Measurements from ENCODE around the gene HHLA2. TPM values are rescaled to one million over a fixed set of nuclear protein-coding genes. Genes with fewer than 3 reads are reported as not detected.

HHLA2 gene
- total and polyA plus RNA-seq, 2 experiments from 2014 or later = not detected

- no peaks in the 10 kb centered on the region for H3K79me2 ChIP-seq (replicated peaks; ENCODE audit: insufficient read depth)
- H3K36me3 ChIP-seq (ENCODE audit: insufficient read depth) = no peaks in the 10 kb centered on the region
- H3K9me2 ChIP-seq (ENCODE audit: insufficient read depth) = 0 out of 2 replicates have a peak, but pooled peaks cover 10% of the 10 kb centered on the region
- no peaks in the 10 kb centered on the region for H3F3A ChIP-seq (replicated peaks; ENCODE audit: low read depth)
- no peaks in the 10 kb centered on the region for H3K4me1 Mint-ChIP-seq
- no peak overlapping the region for H3K4me2 ChIP-seq
- H4K20me1 ChIP-seq (replicated peaks; ENCODE audit: insufficient read depth) = no peaks in the 10 kb centered on the region
- H3K9me3 Mint-ChIP-seq = no peaks in the 10 kb centered on the region; the same call in 2 of the 3 replicates
- no peak overlapping the region for H3K4me3 Mint-ChIP-seq
- H3K36me3 Mint-ChIP-seq (ENCODE audit: low read depth) = no peaks in the 10 kb centered on the region
- no peaks in the 10 kb centered on the region for H3K4me1 ChIP-seq (ENCODE audit: insufficient read depth)
- H2AFZ ChIP-seq = no peak overlapping the region
- DNase-seq (ENCODE audit: low spot score) (no peak), ATAC-seq (no peak)
- H3K4me3 ChIP-seq = no peak overlapping the region
- no peak overlapping the region for H3K27ac ChIP-seq (ENCODE audit: low read depth)
- no peak overlapping the region for H3K27ac Mint-ChIP-seq
- H3K27me3 Mint-ChIP-seq (ENCODE audit: insufficient read depth, low read depth, poor library complexity) = no peaks in the 10 kb centered on the region
- no peaks in the 10 kb centered on the region for H3K27me3 ChIP-seq (ENCODE audit: insufficient read depth)
- TF ChIP-seq POLR2AphosphoS5 (IDR thresholded peaks at IDR 0.05; ENCODE audit: low read depth) (no peak), ZNF331 (CRISPR knock-in tag; IDR thresholded peaks at IDR 0.05; ENCODE audit: low read depth) (no peak), EZH2phosphoT487 (IDR thresholded peaks at IDR 0.05; ENCODE audit: unreplicated experiment) (no peak), NANOG (IDR thresholded peaks at IDR 0.05; ENCODE audit: borderline replicate concordance) (no peak), STAT1 (IDR thresholded peaks at IDR 0.05; ENCODE audit: unreplicated experiment) (no peak), REST (IDR thresholded peaks at IDR 0.05; ENCODE audit: unreplicated experiment) (no peak), ZNF114 (CRISPR knock-in tag; IDR thresholded peaks at IDR 0.05) (no peak), EZH2 (IDR thresholded peaks at IDR 0.05; ENCODE audit: low read depth, unreplicated experiment) (no peak), CREB1 (CRISPR knock-in tag; IDR thresholded peaks at IDR 0.05; ENCODE audit: low read depth) (no peak), JUNB (IDR thresholded peaks at IDR 0.05; ENCODE audit: unreplicated experiment) (no peak), ETS1 (IDR thresholded peaks at IDR 0.05) (no peak)
- TF ChIP-seq, protein P1, sequence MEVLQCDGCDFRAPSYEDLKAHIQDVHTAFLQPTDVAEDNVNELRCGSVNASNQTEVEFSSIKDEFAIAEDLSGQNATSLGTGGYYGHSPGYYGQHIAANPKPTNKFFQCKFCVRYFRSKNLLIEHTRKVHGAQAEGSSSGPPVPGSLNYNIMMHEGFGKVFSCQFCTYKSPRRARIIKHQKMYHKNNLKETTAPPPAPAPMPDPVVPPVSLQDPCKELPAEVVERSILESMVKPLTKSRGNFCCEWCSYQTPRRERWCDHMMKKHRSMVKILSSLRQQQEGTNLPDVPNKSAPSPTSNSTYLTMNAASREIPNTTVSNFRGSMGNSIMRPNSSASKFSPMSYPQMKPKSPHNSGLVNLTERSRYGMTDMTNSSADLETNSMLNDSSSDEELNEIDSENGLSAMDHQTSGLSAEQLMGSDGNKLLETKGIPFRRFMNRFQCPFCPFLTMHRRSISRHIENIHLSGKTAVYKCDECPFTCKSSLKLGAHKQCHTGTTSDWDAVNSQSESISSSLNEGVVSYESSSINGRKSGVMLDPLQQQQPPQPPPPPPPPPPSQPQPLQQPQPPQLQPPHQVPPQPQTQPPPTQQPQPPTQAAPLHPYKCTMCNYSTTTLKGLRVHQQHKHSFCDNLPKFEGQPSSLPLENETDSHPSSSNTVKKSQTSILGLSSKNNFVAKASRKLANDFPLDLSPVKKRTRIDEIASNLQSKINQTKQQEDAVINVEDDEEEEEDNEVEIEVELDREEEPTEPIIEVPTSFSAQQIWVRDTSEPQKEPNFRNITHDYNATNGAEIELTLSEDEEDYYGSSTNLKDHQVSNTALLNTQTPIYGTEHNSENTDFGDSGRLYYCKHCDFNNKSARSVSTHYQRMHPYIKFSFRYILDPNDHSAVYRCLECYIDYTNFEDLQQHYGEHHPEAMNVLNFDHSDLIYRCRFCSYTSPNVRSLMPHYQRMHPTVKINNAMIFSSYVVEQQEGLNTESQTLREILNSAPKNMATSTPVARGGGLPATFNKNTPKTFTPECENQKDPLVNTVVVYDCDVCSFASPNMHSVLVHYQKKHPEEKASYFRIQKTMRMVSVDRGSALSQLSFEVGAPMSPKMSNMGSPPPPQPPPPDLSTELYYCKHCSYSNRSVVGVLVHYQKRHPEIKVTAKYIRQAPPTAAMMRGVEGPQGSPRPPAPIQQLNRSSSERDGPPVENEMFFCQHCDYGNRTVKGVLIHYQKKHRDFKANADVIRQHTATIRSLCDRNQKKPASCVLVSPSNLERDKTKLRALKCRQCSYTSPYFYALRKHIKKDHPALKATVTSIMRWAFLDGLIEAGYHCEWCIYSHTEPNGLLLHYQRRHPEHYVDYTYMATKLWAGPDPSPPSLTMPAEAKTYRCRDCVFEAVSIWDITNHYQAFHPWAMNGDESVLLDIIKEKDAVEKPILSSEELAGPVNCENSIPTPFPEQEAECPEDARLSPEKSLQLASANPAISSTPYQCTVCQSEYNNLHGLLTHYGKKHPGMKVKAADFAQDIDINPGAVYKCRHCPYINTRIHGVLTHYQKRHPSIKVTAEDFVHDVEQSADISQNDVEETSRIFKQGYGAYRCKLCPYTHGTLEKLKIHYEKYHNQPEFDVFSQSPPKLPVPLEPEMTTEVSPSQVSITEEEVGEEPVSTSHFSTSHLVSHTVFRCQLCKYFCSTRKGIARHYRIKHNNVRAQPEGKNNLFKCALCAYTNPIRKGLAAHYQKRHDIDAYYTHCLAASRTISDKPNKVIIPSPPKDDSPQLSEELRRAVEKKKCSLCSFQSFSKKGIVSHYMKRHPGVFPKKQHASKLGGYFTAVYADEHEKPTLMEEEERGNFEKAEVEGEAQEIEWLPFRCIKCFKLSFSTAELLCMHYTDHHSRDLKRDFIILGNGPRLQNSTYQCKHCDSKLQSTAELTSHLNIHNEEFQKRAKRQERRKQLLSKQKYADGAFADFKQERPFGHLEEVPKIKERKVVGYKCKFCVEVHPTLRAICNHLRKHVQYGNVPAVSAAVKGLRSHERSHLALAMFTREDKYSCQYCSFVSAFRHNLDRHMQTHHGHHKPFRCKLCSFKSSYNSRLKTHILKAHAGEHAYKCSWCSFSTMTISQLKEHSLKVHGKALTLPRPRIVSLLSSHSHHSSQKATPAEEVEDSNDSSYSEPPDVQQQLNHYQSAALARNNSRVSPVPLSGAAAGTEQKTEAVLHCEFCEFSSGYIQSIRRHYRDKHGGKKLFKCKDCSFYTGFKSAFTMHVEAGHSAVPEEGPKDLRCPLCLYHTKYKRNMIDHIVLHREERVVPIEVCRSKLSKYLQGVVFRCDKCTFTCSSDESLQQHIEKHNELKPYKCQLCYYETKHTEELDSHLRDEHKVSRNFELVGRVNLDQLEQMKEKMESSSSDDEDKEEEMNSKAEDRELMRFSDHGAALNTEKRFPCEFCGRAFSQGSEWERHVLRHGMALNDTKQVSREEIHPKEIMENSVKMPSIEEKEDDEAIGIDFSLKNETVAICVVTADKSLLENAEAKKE (CRISPR knock-in tag; IDR thresholded peaks at IDR 0.05) = no peak
- TF ChIP-seq, protein P2, sequence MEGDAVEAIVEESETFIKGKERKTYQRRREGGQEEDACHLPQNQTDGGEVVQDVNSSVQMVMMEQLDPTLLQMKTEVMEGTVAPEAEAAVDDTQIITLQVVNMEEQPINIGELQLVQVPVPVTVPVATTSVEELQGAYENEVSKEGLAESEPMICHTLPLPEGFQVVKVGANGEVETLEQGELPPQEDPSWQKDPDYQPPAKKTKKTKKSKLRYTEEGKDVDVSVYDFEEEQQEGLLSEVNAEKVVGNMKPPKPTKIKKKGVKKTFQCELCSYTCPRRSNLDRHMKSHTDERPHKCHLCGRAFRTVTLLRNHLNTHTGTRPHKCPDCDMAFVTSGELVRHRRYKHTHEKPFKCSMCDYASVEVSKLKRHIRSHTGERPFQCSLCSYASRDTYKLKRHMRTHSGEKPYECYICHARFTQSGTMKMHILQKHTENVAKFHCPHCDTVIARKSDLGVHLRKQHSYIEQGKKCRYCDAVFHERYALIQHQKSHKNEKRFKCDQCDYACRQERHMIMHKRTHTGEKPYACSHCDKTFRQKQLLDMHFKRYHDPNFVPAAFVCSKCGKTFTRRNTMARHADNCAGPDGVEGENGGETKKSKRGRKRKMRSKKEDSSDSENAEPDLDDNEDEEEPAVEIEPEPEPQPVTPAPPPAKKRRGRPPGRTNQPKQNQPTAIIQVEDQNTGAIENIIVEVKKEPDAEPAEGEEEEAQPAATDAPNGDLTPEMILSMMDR (conservative IDR thresholded peaks at IDR 0.05; ENCODE audit: low read depth in 2 of 2) = no peak
Measured at GRCh38 chr3:108354562-108354961, 58.2 kb downstream of the HHLA2 start.

All from GM23338 (cell line).